WTC11 (cell line): Measurements from ENCODE around the gene NOB1. TPM values are rescaled to one million over a fixed set of nuclear protein-coding genes. Genes with fewer than 3 reads are reported as not detected.

Source experiments
- ATAC-seq: fragments of 200-7000 bp; cut with Tn5 transposase; 2 replicates; pipeline ENCODE4 v1.10.0; 2021; ENCODE audit warnings: mild to moderate bottlenecking, moderate library complexity
- CTCF ChIA-PET: fragments of 300-600 bp; sonication (Branson Sonifier 250); formaldehyde crosslinking; loops from one replicate; lab custom pipeline; 2021; ENCODE audit warnings: antibody characterized with exemption; lab: Charles Lee
- POLR2A ChIA-PET: fragments of 350-600 bp; sonication (Branson Sonifier 250); formaldehyde crosslinking; loops from one replicate; lab custom pipeline; 2021; ENCODE audit warnings: antibody characterized with exemption; lab: Charles Lee
- DNase-seq: peaks from one replicate; pipeline ENCODE4 v3.0.0; 2021; ENCODE audit warnings: low spot score
- H3K27ac Mint-ChIP-seq: 2 replicates; pipeline ENCODE4 v1.8.0; 2021; ENCODE audit warnings: mixed read lengths
- H3K27me3 Mint-ChIP-seq: 2 replicates; pipeline ENCODE4 v1.8.0; 2021; ENCODE audit warnings: low read depth, mild to moderate bottlenecking, moderate library complexity, mixed read lengths
- H3K36me3 Mint-ChIP-seq: 2 replicates; pipeline ENCODE4 v1.8.0; 2021; ENCODE audit warnings: mixed read lengths
- H3K4me1 Mint-ChIP-seq: 2 replicates; pipeline ENCODE4 v1.8.0; 2022; ENCODE audit warnings: mixed read lengths
- H3K4me3 Mint-ChIP-seq: 2 replicates; pipeline ENCODE4 v1.8.0; 2021; ENCODE audit warnings: mild to moderate bottlenecking, moderate library complexity, mixed read lengths
- H3K9me3 Mint-ChIP-seq: 2 replicates; pipeline ENCODE4 v1.8.0; 2021; ENCODE audit warnings: mixed read lengths
- CBFB ChIP-seq: sonication (generic); formaldehyde crosslinking; IDR thresholded peaks from 2 replicates; pipeline ENCODE4 v1.8.1; 2022; ENCODE audit warnings: mild to moderate bottlenecking, low read depth, missing genetic modification reagents
- CDX4 ChIP-seq: fragments of 250-450 bp; sonication (Bioruptor Pico); IDR thresholded peaks from 2 replicates; pipeline ENCODE4 v1.9.0; 2021; ENCODE audit warnings: moderate library complexity, mild to moderate bottlenecking, inconsistent platforms, borderline replicate concordance
- E2F1 ChIP-seq: sonication (generic); formaldehyde crosslinking; IDR thresholded peaks from 2 replicates; pipeline ENCODE4 v1.8.0; 2022; ENCODE audit warnings: mild to moderate bottlenecking, missing genetic modification reagents
- EMX1 ChIP-seq: fragments of 250-450 bp; sonication (Bioruptor Pico); IDR thresholded peaks from 2 replicates; pipeline ENCODE4 v1.8.0; 2021; ENCODE audit warnings: mild to moderate bottlenecking
- ERG ChIP-seq: fragments of 250-450 bp; sonication (Bioruptor Pico); IDR thresholded peaks from 2 replicates; pipeline ENCODE4 v1.8.0; 2021; ENCODE audit warnings: mild to moderate bottlenecking
- GABPB1 ChIP-seq: sonication (generic); formaldehyde crosslinking; IDR thresholded peaks from 2 replicates; pipeline ENCODE4 v1.8.1; 2023; ENCODE audit warnings: mild to moderate bottlenecking, missing genetic modification reagents
- JAZF1 ChIP-seq: fragments of 250-450 bp; sonication (Bioruptor Pico); IDR thresholded peaks from 2 replicates; pipeline ENCODE4 v1.9.0; 2021; ENCODE audit warnings: moderate library complexity, mild to moderate bottlenecking, inconsistent platforms
- JUN ChIP-seq: sonication (generic); formaldehyde crosslinking; IDR thresholded peaks from 2 replicates; pipeline ENCODE4 v1.8.0; 2023; ENCODE audit warnings: mild to moderate bottlenecking, missing genetic modification reagents
- MAX ChIP-seq: sonication (generic); formaldehyde crosslinking; IDR thresholded peaks from 2 replicates; pipeline ENCODE4 v1.8.0; 2022; ENCODE audit warnings: mild to moderate bottlenecking, missing genetic modification reagents
- MYBL2 ChIP-seq: sonication (generic); formaldehyde crosslinking; IDR thresholded peaks from 2 replicates; pipeline ENCODE4 v1.8.1; 2023; ENCODE audit warnings: mild to moderate bottlenecking, moderate library complexity, missing genetic modification reagents
- SOX15 ChIP-seq: fragments of 250-450 bp; sonication (Bioruptor Pico); IDR thresholded peaks from 2 replicates; pipeline ENCODE4 v1.9.0; 2021; ENCODE audit warnings: mild to moderate bottlenecking
- SP1 ChIP-seq: sonication (generic); formaldehyde crosslinking; conservative IDR thresholded peaks from 2 replicates; pipeline ENCODE4 v1.8.1; 2022; ENCODE audit warnings: missing genetic modification reagents
- TEAD1 ChIP-seq: sonication (generic); formaldehyde crosslinking; IDR thresholded peaks from 2 replicates; pipeline ENCODE4 v1.8.0; 2022; ENCODE audit warnings: mild to moderate bottlenecking, missing genetic modification reagents
- USF2 ChIP-seq: sonication (generic); formaldehyde crosslinking; IDR thresholded peaks from 2 replicates; pipeline ENCODE4 v1.8.1; 2023; ENCODE audit warnings: mild to moderate bottlenecking, missing genetic modification reagents, moderate library complexity
- ZNF138 ChIP-seq: sonication (generic); formaldehyde crosslinking; conservative IDR thresholded peaks from 2 replicates; pipeline ENCODE4 v1.8.1; 2022; ENCODE audit warnings: mild to moderate bottlenecking, moderate library complexity, missing genetic modification reagents
- ZNF219 ChIP-seq: sonication (generic); formaldehyde crosslinking; IDR thresholded peaks from 2 replicates; pipeline ENCODE4 v1.8.0; 2023; ENCODE audit warnings: missing genetic modification reagents, mild to moderate bottlenecking, borderline replicate concordance
- total RNA-seq: library from RNA; stranded (reverse); gene quantifications from 3 replicates; pipeline ENCODE4 v1.2.3, GENCODE V29; 2021
- TF ChIP-seq, protein P1 (sequence below): sonication (generic); formaldehyde crosslinking; IDR thresholded peaks from 2 replicates; pipeline ENCODE4 v1.8.1; 2022; ENCODE audit warnings: low read depth, mild to moderate bottlenecking, moderate library complexity, missing genetic modification reagents, borderline replicate concordance
- TF ChIP-seq, protein P2 (sequence below): sonication (generic); formaldehyde crosslinking; IDR thresholded peaks from 2 replicates; pipeline ENCODE4 v1.8.0; 2022; ENCODE audit warnings: mild to moderate bottlenecking, missing genetic modification reagents

NOB1 gene
- total RNA-seq, 1 experiment from 2014 or later, result 88.0 TPM

GRCh38 chr16:69799611-69800031 is 44.9 kb upstream of the NOB1 start (continued):
- TF ChIP-seq JUN (no peak), CDX4 (no peak), JAZF1 (CRISPR knock-in tag) (no peak)
- TF ChIP-seq, all 79 proteins: peak for 0

DNA sequence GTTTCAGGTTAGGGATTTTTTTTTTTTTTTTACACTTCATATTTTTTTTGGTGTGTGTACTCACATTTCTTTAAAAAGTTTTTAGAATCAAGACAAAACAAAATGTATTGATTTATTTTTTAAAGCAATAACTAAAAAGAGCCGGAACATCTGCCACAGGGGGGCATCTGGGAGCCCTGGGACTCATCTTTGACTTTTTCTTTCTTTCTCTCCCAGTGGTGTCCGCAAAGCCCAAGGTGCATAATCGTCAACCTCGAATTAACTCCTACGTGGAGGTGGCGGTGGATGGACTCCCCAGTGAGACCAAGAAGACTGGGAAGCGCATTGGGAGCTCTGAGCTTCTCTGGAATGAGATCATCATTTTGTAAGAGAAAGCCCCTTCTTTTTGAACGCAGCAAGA is 43.7 kb upstream of the NOB1 start:
- Mint-ChIP-seq H3K27ac (no peak overlapping the region), H3K4me3 (no peak overlapping the region), H3K27me3 (no peaks in the 10 kb centered on the region), H3K9me3 (no peaks in the 10 kb centered on the region), H3K4me1 (peaks cover 3% of the 10 kb centered on the region; the same call in 1 of the 2 replicates), H3K36me3 (peaks cover 18% of the 10 kb centered on the region)
- POLR2A ChIA-PET, result no interaction called here
- CTCF ChIA-PET, result interaction anchor here (1.0 kb wide), 1 partner anchor 132 kb away, joined by 3 read pairs; no protein-coding TSS in a partner anchor
- ATAC-seq (no peak), DNase-seq (no peak)
- TF ChIP-seq MYBL2 (CRISPR knock-in tag) (no peak), SOX15 (CRISPR knock-in tag) (no peak), MAX (CRISPR knock-in tag) (no peak), SP1 (no peak), ERG (CRISPR knock-in tag) (no peak), CBFB (CRISPR knock-in tag) (no peak), USF2 (CRISPR knock-in tag) (no peak), ZNF138 (CRISPR knock-in tag) (no peak), GABPB1 (CRISPR knock-in tag) (no peak), ZNF219 (CRISPR knock-in tag) (no peak), E2F1 (CRISPR knock-in tag) (no peak), TEAD1 (no peak), EMX1 (no peak)
- TF ChIP-seq, protein P1, sequence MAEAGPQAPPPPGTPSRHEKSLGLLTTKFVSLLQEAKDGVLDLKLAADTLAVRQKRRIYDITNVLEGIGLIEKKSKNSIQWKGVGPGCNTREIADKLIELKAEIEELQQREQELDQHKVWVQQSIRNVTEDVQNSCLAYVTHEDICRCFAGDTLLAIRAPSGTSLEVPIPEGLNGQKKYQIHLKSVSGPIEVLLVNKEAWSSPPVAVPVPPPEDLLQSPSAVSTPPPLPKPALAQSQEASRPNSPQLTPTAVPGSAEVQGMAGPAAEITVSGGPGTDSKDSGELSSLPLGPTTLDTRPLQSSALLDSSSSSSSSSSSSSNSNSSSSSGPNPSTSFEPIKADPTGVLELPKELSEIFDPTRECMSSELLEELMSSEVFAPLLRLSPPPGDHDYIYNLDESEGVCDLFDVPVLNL (CRISPR knock-in tag), result no peak
- TF ChIP-seq, protein P2, sequence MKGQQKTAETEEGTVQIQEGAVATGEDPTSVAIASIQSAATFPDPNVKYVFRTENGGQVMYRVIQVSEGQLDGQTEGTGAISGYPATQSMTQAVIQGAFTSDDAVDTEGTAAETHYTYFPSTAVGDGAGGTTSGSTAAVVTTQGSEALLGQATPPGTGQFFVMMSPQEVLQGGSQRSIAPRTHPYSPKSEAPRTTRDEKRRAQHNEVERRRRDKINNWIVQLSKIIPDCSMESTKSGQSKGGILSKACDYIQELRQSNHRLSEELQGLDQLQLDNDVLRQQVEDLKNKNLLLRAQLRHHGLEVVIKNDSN (CRISPR knock-in tag), result no peak
